Adrenal gland (tissue), 12 donors: ENCODE results near the gene CGNL1. TPM values are rescaled to one million over a fixed set of nuclear protein-coding genes. Genes with fewer than 3 reads are reported as not detected.

ENCODE experiments used
- DNase-seq, 7 donors: peaks; one replicate each; pipeline ENCODE4 v3.0.0-alpha.2; 2019 to 2020
- H3K27ac ChIP-seq, 5 donors: fragments of 200-600 bp; sonication (generic) in 4 of 5; 1 replicate in 3 of 5; 2 replicates in 2 of 5; pipeline versions ENCODE4 v1.5.1 to v1.8.0; 2016 to 2020; ENCODE audit warnings: mild to moderate bottlenecking in 1 of 5
- H3K27me3 ChIP-seq: fragments of 200-600 bp; 2 replicates; pipeline ENCODE4 v1.8.0; 2021
- H3K36me3 ChIP-seq, 2 donors: fragments of 200-600 bp; replicated peaks in 1 of 2; 1 replicate in 1 of 2; 2 replicates in 1 of 2; pipeline versions ENCODE4 v1.5.1 to v1.8.0; 2018 to 2022
- H3K4me1 ChIP-seq, 2 donors: fragments of 200-600 bp; replicated peaks in 1 of 2; 1 replicate in 1 of 2; 2 replicates in 1 of 2; pipeline versions ENCODE4 v1.5.1 to v1.8.0; 2018 to 2021
- H3K4me3 ChIP-seq, 4 donors: fragments of 200-600 bp; sonication (generic) in 3 of 4; one replicate each; pipeline ENCODE4 v1.5.1; 2016 to 2018
- H3K9me3 ChIP-seq, 3 donors: fragments of 200-600 bp; sonication (generic) in 1 of 3; replicated peaks in 1 of 3; 1 replicate in 2 of 3; 2 replicates in 1 of 3; pipeline versions ENCODE4 v1.5.1 to v1.8.0; 2016 to 2021
- POLR2A ChIP-seq, 2 donors: fragments of 450-650 bp; IDR thresholded peaks; one replicate each; pipeline ENCODE4 v1.6.1; 2017; ENCODE audit warnings: antibody characterized with exemption in 2 of 2, mild to moderate bottlenecking in 2 of 2, moderate library complexity in 1 of 2
- WGBS, 4 donors: extraction: QIAGEN DNeasy Blood & Tissue Kit in 2 of 4; methylation state at CpG; one replicate each; pipeline versions ENCODE4 v1.1.5 to v1.1.7; 2013 to 2017; 5-methylcytosine and 5-hydroxymethylcytosine counted together
- intact Hi-C, 2 donors: fragments of 100-400 bp; cut with DNase I; formaldehyde crosslinking; loops; one replicate each; pipeline versions ENCODE4 v1.14.1 to v1.15.0; 2022 to 2023
- polyA plus RNA-seq, 3 donors: library from polyadenylated mRNA; stranded (reverse); fragments of 200-250 nt in 2 of 3; fragments of 350-450 nt in 1 of 3; fragmentation: Illumina TruSeq in 1 of 3; extraction: RNeasy Lipid Tissue Mini Kit (QIAGEN cat#74804) in 1 of 3; gene quantifications; one replicate each; pipeline ENCODE4 v1.2.3, GENCODE V29; 2013 to 2014
- total RNA-seq, 9 donors: library from RNA; depleted of rRNA in 4 of 9; stranded (reverse); fragments of >200 nt in 4 of 9; fragments of 120-200 nt in 1 of 9; fragmentation: NEBNext Ultra II Directional in 1 of 9; extraction: Animal tissue kit (Norgen Biotek cat#: 25700) in 1 of 9; gene quantifications; one replicate each; pipeline versions ENCODE4 v1.1.0 to v1.2.4, GENCODE V29; 2013 to 2023
- TF ChIP-seq, protein P1 (sequence below), 6 experiments: fragments of 450-650 bp in 4 of 6; fragments of 200-600 bp in 2 of 6; sonication (generic) in 1 of 6; IDR thresholded peaks; 1 replicate in 5 of 6; 2 replicates in 1 of 6; pipeline versions ENCODE4 v1.5.1 to v1.8.0; 2016 to 2021; ENCODE audit warnings: antibody characterized with exemption in 6 of 6, mild to moderate bottlenecking in 2 of 6, moderate library complexity in 1 of 6
- donor health status: healthy with polysubstance abuse.
- donor health status: Bipolar disorder and iron deficiency.
- donor health status: DM: yes; HTN: yes; CAD: no.
- donor health status: DM: no; HTN: no; CAD: no.
- donor health status: DM: no; HTN: no; CAD: no.
- donor health status: DM: yes; HTN: yes; CAD: no.

CGNL1 gene
- total and polyA plus RNA-seq, 12 donors = 5.2 to 49.5 (median 22.0) TPM

DNA sequence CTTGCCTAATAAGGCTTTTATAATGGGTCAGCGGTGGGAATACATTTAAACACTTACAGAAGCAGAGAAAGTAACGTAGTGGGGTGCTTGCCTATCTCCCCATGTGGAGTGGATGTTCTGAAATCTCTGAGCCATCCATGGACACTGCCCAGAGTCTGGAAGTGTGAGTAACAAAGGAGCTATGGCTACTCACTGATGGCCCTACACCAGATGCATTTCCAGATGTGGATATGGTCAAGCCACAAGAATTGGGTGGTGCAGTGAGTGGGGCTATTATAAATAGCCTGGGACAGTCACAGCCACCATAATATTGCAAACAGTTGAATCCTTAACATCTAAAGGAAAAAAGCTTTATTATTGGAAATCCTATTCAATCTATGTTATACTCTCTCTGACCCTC lies 96.6 kb downstream of the CGNL1 start:
- intact Hi-C loops = no loop called here
- Histone ChIP-seq H3K36me3 (no peaks in the 10 kb centered on the region), H3K4me3 (no peak overlapping the region), H3K9me3 (no peaks in the 10 kb centered on the region), H3K4me1 (no peaks in the 10 kb centered on the region), H3K27ac (no peak overlapping the region), H3K27me3 (no peaks in the 10 kb centered on the region)
- 90 to 95% (median 93%) methylated on average over 2 of the region's 2 CpGs for WGBS, 4 donors
- TF ChIP-seq, protein P1, sequence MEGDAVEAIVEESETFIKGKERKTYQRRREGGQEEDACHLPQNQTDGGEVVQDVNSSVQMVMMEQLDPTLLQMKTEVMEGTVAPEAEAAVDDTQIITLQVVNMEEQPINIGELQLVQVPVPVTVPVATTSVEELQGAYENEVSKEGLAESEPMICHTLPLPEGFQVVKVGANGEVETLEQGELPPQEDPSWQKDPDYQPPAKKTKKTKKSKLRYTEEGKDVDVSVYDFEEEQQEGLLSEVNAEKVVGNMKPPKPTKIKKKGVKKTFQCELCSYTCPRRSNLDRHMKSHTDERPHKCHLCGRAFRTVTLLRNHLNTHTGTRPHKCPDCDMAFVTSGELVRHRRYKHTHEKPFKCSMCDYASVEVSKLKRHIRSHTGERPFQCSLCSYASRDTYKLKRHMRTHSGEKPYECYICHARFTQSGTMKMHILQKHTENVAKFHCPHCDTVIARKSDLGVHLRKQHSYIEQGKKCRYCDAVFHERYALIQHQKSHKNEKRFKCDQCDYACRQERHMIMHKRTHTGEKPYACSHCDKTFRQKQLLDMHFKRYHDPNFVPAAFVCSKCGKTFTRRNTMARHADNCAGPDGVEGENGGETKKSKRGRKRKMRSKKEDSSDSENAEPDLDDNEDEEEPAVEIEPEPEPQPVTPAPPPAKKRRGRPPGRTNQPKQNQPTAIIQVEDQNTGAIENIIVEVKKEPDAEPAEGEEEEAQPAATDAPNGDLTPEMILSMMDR (IDR thresholded peaks at IDR 0.05) = no peak
- no peak for TF ChIP-seq POLR2A (IDR thresholded peaks at IDR 0.05)
- DNase-seq = no peak

DNA sequence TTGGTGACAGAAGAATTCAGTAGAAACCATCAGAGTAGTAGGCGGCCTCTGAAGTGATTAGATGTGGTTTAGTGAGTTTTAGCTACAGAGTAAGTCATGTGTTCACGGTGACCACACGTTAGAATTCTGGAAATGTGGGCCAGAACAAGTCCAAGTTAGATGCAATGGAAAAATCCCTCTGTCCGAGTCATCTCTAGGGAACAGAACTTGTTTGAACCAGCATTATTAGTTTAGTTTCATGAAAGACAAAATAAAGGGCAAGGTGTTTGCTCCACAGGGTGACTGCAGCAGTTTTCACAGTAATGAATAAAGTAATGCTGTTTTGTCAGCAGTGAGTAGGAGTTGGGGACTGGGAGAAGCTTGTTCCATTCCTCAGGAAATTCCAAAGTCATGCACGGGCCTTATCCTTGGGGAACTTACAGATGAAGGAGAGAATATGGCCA lies 100.2 kb downstream of the CGNL1 start:
- Histone ChIP-seq H3K36me3 (no peaks in the 10 kb centered on the region), H3K4me3 (no peak overlapping the region), H3K4me1 (no peaks in the 10 kb centered on the region), H3K27ac (no peak overlapping the region), H3K27me3 (no peaks in the 10 kb centered on the region), H3K9me3 (no peaks in the 10 kb centered on the region)
- DNase-seq = no peak
- no peak for TF ChIP-seq POLR2A (IDR thresholded peaks at IDR 0.05)
- TF ChIP-seq, protein P1 (IDR thresholded peaks at IDR 0.05) = no peak
- 76 to 83% (median 81%) methylated on average over 5 of the region's 5 CpGs for WGBS, 4 donors
- intact Hi-C loops = no loop called here

DNA sequence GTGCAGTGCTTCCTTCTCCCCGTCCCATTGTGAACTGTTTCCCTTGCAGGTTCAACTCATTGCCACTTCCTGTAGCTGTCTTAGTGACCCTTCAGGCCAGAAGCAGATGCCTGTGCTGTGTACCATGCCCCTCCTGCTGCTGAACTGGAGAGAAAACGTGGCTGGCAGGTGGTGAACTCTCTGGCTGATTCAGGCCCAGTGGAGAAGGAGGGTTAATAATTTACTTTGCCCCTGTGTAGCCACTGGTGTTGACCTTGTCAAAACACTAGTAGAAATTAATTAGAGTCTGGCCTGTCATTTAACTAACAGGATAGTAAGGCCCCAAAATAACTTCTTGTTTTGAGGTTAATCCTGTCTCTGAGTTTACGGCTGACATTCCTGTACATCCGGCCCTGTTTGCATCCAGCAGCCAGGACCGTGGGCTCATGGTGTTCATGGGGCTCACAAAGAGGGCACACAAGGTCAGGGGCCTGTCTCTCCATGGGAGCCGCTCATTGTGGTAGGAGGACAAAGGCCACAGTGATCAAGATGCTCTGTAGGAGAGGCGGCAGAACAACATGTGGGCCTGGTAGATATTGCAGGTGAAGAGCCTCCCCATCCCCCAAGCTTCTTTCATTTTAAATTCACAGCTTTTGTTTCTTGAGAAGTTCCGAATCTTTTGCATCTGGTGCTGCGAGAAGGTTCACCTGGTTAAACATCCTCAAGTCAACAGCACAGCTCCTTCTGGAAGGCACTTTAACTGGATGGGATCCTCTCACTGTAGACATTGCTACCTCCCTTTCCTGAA lies 101.6 kb downstream of the CGNL1 start:
- Histone ChIP-seq H3K27me3 (no peaks in the 10 kb centered on the region), H3K4me1 (no peaks in the 10 kb centered on the region), H3K4me3 (no peak overlapping the region), H3K27ac (no peak overlapping the region), H3K36me3 (no peaks in the 10 kb centered on the region), H3K9me3 (no peaks in the 10 kb centered on the region)
- 79 to 85% (median 82%) methylated on average over 7 to 9 of the region's 9 CpGs for WGBS, 4 donors
- TF ChIP-seq POLR2A (IDR thresholded peaks at IDR 0.05) = no peak
- TF ChIP-seq, protein P1 (IDR thresholded peaks at IDR 0.05) = no peak
- no peak for DNase-seq
- intact Hi-C loops = no loop called here

DNA sequence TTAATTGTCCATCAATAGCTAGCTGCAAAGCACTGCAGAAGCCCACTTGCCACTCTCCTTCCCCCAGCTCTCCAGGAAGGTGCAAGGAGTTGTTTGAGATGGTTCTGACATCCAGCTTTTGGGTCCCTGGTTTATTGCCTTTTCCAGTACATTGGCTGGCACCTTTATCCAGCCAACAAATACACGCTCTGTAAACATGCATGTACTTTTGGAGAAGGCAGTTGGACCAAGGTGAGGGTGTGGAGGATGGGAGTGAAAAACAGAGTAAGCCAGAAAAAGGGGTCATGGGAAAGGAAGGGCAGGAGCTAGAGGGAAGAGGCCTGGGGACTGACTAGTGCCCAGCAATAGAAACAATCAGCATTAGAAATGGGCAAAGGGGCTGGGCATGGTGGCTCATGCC lies 102.7 kb downstream of the CGNL1 start:
- no peaks in the 10 kb centered on the region for H3K36me3 ChIP-seq
- H3K9me3 ChIP-seq = no peaks in the 10 kb centered on the region
- H3K4me3 ChIP-seq = no peak overlapping the region
- no peaks in the 10 kb centered on the region for H3K4me1 ChIP-seq
- no peaks in the 10 kb centered on the region for H3K27me3 ChIP-seq
- no peak overlapping the region for H3K27ac ChIP-seq
- 61 to 100% (median 95%) methylated on average over 1 of the region's 1 CpG for WGBS, 4 donors
- DNase-seq = no peak
- no peak for TF ChIP-seq POLR2A (IDR thresholded peaks at IDR 0.05)
- TF ChIP-seq, protein P1 (IDR thresholded peaks at IDR 0.05) = no peak
- intact Hi-C loops = no loop called here
